ENCODE measurements around the gene MYRFL. TPM values are rescaled to one million over a fixed set of nuclear protein-coding genes. Genes with fewer than 3 reads are reported as not detected.

MYRFL gene
- total and polyA plus RNA-seq, 2 experiments from 2014 or later: 2.3 to 2.7 TPM

GRCh38 chr12:69996722-69997121 is 171.7 kb downstream of the MYRFL start:
- Histone ChIP-seq H3K4me3 (no peak overlapping the region), H3K9me3 (ENCODE audit: low read depth) (no peaks in the 10 kb centered on the region), H3K4me1 (ENCODE audit: insufficient read depth) (no peaks in the 10 kb centered on the region), H3K27me3 (no peaks in the 10 kb centered on the region), H3K79me2 (no peaks in the 10 kb centered on the region), H3K27ac (no peak overlapping the region), H3K36me3 (replicated peaks; ENCODE audit: insufficient read depth, low read depth) (no peaks in the 10 kb centered on the region), H4K20me1 (ENCODE audit: insufficient read depth, poor library complexity, severe bottlenecking) (no peaks in the 10 kb centered on the region), H2AFZ (no peak overlapping the region), H3K4me2 (no peak overlapping the region), H3K9me2 (replicated peaks; ENCODE audit: insufficient read depth) (no peaks in the 10 kb centered on the region)
- 91% methylated on average over 2 of the region's 2 CpGs for whole genome bisulfite sequencing (ENCODE audit: low lambda C conversion rate, missing lambda C conversion rate)
- TF ChIP-seq EZH2 (IDR thresholded peaks at IDR 0.05; ENCODE audit: borderline replicate concordance) (no peak), EZH2phosphoT487 (IDR thresholded peaks at IDR 0.05; ENCODE audit: low read depth, severe bottlenecking, unreplicated experiment) (no peak)
- TF ChIP-seq, protein P1, sequence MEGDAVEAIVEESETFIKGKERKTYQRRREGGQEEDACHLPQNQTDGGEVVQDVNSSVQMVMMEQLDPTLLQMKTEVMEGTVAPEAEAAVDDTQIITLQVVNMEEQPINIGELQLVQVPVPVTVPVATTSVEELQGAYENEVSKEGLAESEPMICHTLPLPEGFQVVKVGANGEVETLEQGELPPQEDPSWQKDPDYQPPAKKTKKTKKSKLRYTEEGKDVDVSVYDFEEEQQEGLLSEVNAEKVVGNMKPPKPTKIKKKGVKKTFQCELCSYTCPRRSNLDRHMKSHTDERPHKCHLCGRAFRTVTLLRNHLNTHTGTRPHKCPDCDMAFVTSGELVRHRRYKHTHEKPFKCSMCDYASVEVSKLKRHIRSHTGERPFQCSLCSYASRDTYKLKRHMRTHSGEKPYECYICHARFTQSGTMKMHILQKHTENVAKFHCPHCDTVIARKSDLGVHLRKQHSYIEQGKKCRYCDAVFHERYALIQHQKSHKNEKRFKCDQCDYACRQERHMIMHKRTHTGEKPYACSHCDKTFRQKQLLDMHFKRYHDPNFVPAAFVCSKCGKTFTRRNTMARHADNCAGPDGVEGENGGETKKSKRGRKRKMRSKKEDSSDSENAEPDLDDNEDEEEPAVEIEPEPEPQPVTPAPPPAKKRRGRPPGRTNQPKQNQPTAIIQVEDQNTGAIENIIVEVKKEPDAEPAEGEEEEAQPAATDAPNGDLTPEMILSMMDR (IDR thresholded peaks at IDR 0.05; ENCODE audit: poor library complexity): no peak
- DNase-seq (ENCODE audit: low spot score): no peak

DNA sequence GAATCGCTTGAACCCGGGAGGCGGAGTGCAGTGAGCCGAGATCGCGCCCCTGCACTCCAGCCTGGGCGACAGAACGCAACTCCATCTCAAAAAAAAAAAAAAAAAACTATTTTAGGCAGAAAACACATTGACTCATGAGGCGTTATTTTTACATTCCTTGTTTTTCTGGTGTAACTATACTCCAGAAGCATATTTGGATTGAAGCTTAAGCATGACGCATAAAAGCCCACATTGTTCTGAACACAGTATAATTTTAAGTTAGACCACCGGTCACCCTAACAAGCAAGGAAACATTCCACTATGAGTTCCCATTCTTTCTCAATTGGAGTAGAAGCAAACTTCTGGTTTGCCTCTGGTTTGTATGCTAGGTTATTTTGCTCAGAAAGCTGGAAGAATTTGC is 173.0 kb downstream of the MYRFL start:
- Histone ChIP-seq H3K36me3 (replicated peaks; ENCODE audit: insufficient read depth, low read depth) (no peaks in the 10 kb centered on the region), H4K20me1 (ENCODE audit: insufficient read depth, poor library complexity, severe bottlenecking) (no peaks in the 10 kb centered on the region), H3K79me2 (no peaks in the 10 kb centered on the region), H3K4me3 (no peak overlapping the region), H3K4me1 (ENCODE audit: insufficient read depth) (peaks cover 12% of the 10 kb centered on the region), H3K9me2 (replicated peaks; ENCODE audit: insufficient read depth) (no peaks in the 10 kb centered on the region), H3K4me2 (no peak overlapping the region), H2AFZ (no peak overlapping the region), H3K27ac (no peak overlapping the region), H3K27me3 (no peaks in the 10 kb centered on the region), H3K9me3 (ENCODE audit: low read depth) (no peaks in the 10 kb centered on the region)
- TF ChIP-seq EZH2 (IDR thresholded peaks at IDR 0.05; ENCODE audit: borderline replicate concordance): no peak
- TF ChIP-seq, protein P1 (IDR thresholded peaks at IDR 0.05; ENCODE audit: poor library complexity): no peak
- TF ChIP-seq EZH2phosphoT487 (IDR thresholded peaks at IDR 0.05; ENCODE audit: low read depth, severe bottlenecking, unreplicated experiment): no peak
- WGBS (ENCODE audit: low lambda C conversion rate, missing lambda C conversion rate): 97% methylated on average over 11 of the region's 11 CpGs
- no peak for DNase-seq (ENCODE audit: low spot score)

DNA sequence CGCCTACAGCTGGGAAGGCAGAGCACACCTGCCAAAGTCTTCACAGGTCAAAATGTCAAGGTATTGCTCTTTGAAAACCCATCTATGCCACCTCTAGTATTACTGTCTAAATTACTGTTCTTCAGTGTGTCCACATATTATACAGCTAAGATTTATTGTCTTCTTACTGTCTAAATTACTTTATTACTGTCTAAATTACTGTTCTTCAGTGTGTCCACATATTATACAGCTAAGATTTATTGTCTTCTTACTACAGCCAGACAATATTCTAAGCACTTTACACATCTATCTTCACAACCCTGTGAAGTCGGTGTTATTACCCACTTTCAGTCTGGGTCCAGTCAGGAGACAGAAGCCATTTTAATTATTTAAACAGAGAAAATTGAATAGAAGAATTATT is 173.9 kb downstream of the MYRFL start:
- Histone ChIP-seq H3K4me3 (no peak overlapping the region), H3K9me3 (ENCODE audit: low read depth) (no peaks in the 10 kb centered on the region), H2AFZ (no peak overlapping the region), H3K4me1 (ENCODE audit: insufficient read depth) (peaks cover 12% of the 10 kb centered on the region), H3K79me2 (no peaks in the 10 kb centered on the region), H3K4me2 (no peak overlapping the region), H3K27ac (no peak overlapping the region), H3K36me3 (replicated peaks; ENCODE audit: insufficient read depth, low read depth) (no peaks in the 10 kb centered on the region), H3K9me2 (replicated peaks; ENCODE audit: insufficient read depth) (no peaks in the 10 kb centered on the region), H4K20me1 (ENCODE audit: insufficient read depth, poor library complexity, severe bottlenecking) (no peaks in the 10 kb centered on the region), H3K27me3 (no peaks in the 10 kb centered on the region)
- no peak for TF ChIP-seq EZH2 (IDR thresholded peaks at IDR 0.05; ENCODE audit: borderline replicate concordance)
- TF ChIP-seq, protein P1 (IDR thresholded peaks at IDR 0.05; ENCODE audit: poor library complexity): no peak
- no peak for TF ChIP-seq EZH2phosphoT487 (IDR thresholded peaks at IDR 0.05; ENCODE audit: low read depth, severe bottlenecking, unreplicated experiment)
- no peak for DNase-seq (ENCODE audit: low spot score)
- WGBS (ENCODE audit: low lambda C conversion rate, missing lambda C conversion rate): 82% methylated on average over 2 of the region's 2 CpGs

DNA sequence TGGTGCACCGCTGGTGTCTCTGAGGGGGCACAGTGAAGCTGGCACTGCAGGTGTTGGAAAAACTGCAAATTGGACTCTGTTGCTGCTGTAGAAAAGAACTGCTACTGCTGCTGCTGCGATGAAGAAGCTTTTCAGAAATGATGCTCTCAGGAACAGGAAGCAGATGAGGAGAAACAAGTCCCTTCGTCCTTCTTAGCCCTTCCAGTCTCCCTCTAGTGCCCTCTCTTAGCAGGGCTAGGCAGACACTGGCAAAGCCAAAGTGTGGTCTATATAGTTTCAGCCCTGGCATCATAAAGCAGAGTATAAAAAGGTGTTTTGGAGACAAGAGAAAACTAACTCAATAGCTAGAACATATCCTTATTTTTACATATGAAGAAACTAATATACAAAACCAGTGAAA is 174.5 kb downstream of the MYRFL start:
- 94% methylated on average over 3 of the region's 3 CpGs for WGBS (ENCODE audit: low lambda C conversion rate, missing lambda C conversion rate)
- no peaks in the 10 kb centered on the region for H3K9me2 ChIP-seq (replicated peaks; ENCODE audit: insufficient read depth)
- no peaks in the 10 kb centered on the region for H4K20me1 ChIP-seq (ENCODE audit: insufficient read depth, poor library complexity, severe bottlenecking)
- H3K4me1 ChIP-seq (ENCODE audit: insufficient read depth): peaks cover 12% of the 10 kb centered on the region
- DNase-seq (ENCODE audit: low spot score): no peak
- H3K36me3 ChIP-seq (replicated peaks; ENCODE audit: insufficient read depth, low read depth): no peaks in the 10 kb centered on the region
- H3K4me2 ChIP-seq: no peak overlapping the region
- no peaks in the 10 kb centered on the region for H3K79me2 ChIP-seq
- no peak overlapping the region for H3K27ac ChIP-seq
- TF ChIP-seq, protein P1 (IDR thresholded peaks at IDR 0.05; ENCODE audit: poor library complexity): no peak
- TF ChIP-seq EZH2 (IDR thresholded peaks at IDR 0.05; ENCODE audit: borderline replicate concordance) (no peak), EZH2phosphoT487 (IDR thresholded peaks at IDR 0.05; ENCODE audit: low read depth, severe bottlenecking, unreplicated experiment) (no peak)
- H2AFZ ChIP-seq: no peak overlapping the region
- no peaks in the 10 kb centered on the region for H3K27me3 ChIP-seq
- H3K4me3 ChIP-seq: no peak overlapping the region
- no peaks in the 10 kb centered on the region for H3K9me3 ChIP-seq (ENCODE audit: low read depth)

All from hepatocyte (in vitro differentiated cells).